Cardiac septum (tissue), 1 donor: ENCODE measurements around the gene GBX2. TPM values are rescaled to one million over a fixed set of nuclear protein-coding genes. Genes with fewer than 3 reads are reported as not detected.

Experiments
- DNase-seq: peaks from one replicate; pipeline ENCODE4 v3.0.0-alpha.2; 2020; ENCODE audit warnings: low spot score
- intact Hi-C: fragments of 100-400 bp; cut with DNase I; formaldehyde crosslinking; loops from one replicate; pipeline ENCODE4 v1.14.0; 2022
- total RNA-seq: library from RNA; stranded (reverse); fragmentation: NEBNext Ultra II Directional; extraction: Animal tissue kit (Norgen Biotek cat#: 25700); gene quantifications from one replicate; pipeline ENCODE4 v1.2.1, GENCODE V29; 2021
- donor health status: DM: no; HTN: no; CAD: no.

GBX2 gene
- total RNA-seq, 1 donor from 2014 or later: not detected

DNA sequence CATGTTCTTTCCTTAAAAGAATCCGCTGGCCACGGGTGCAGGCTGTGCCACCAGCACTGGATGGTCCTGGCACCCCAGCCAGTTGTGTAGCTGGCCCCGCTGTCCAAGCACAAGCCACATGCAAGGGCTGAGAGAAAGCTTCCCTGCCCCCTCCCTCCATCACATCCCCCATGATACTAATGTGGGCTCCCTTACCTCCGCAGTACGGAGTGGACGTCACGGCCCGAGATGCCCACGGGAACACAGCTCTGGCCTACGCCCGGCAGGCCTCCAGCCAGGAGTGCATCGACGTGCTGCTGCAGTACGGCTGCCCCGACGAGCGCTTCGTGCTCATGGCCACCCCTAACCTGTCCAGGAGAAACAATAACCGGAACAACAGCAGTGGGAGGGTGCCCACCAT lies 44.5 kb downstream of the GBX2 start:
- intact Hi-C loops: no loop called here
- no peak for DNase-seq

DNA sequence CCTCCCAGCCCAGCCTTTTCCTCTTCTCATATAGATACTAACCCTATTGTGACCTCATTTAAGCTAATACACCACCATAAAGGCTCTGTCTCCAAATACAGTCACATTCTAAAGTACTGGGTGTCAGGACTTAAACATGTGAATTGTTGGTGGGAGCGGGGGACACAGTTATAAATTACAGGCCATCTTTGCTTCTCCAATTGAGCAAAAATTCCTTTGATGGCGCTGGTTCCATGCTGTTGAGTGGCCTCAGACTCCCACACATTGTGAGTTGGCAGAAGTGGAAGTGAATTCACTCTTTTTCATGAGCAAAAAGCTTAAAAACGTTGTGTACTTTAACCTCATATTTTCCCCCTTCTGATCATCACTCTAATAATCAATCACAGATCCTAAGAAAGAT lies 46.0 kb downstream of the GBX2 start:
- no peak for DNase-seq
- intact Hi-C loops: no loop called here

- no peak for DNase-seq
- intact Hi-C loops: no loop called here
Measured at GRCh38 chr2:236121546-236121945, 46.6 kb downstream of the GBX2 start.

- intact Hi-C loops: no loop called here
Measured at GRCh38 chr2:236120829-236121228, 47.4 kb downstream of the GBX2 start.

DNA sequence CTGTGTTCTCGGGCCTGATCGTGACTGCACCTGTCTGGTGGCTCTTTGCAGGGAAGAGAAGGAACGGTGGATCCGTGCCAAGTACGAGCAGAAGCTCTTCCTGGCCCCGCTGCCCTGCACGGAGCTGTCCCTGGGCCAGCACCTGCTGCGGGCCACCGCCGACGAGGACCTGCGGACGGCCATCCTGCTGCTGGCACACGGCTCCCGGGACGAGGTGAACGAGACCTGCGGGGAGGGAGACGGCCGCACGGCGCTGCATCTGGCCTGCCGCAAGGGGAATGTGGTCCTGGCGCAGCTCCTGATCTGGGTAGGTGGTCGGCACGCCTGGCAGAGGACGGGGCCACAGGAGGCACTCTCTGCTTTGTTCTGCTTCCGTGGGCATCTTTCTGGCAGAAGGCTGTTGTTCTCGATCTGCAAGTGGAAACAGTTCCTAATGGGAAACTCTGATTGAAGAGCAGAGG lies 48.0 kb downstream of the GBX2 start:
- intact Hi-C loops: no loop called here
- DNase-seq: no peak

More at GRCh38 chr2:236120829-236121228, 47.4 kb downstream of the GBX2 start:
- no peak for DNase-seq

- intact Hi-C loops: no loop called here
- DNase-seq: no peak
Measured at GRCh38 chr2:236119476-236119875, 48.7 kb downstream of the GBX2 start.

DNA sequence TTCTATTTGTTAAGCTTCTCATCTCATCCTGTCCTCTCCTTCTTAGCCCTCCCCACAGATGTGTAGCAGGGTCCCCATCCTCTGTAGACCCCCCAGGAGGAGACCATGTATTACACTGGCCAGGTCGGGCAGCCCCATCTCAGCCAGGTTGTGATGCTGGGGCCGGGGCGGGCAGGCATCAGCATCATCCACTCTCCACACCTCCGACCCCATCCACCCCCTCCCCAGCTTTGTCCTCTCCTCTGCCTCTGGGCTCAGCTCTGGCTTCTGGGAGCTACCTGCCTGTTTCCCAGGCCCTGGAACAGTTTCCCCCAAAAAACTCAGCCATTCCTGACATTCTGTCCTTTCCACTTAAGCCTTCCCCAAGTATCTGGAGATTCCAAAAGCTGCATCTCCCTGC lies 49.2 kb downstream of the GBX2 start:
- intact Hi-C loops: no loop called here
- no peak for DNase-seq

GRCh38 chr2:236117861-236118269 lies 50.3 kb downstream of the GBX2 start:
- DNase-seq: no peak
- intact Hi-C loops: no loop called here

GRCh38 chr2:236117401-236117800 lies 50.8 kb downstream of the GBX2 start:
- intact Hi-C loops: no loop called here
- DNase-seq: no peak

Other genes with a start within 250 kb of the GBX2 start
- gene ASB18, start 96.0 kb upstream of the GBX2 start, total RNA-seq: 44.4 TPM